NCI-H1092 treated with DMSO at 0.1 percent for 48 hours (cell line): ENCODE results near the gene IPMK.

Experiments
- DNase-seq: peaks from one replicate; lab custom pipeline; 2025; lab: John Stamatoyannopoulos, UW

IPMK gene

GRCh38 chr10:58153751-58154150 lies 113.9 kb downstream of the IPMK start:
- no peak for DNase-seq

DNA sequence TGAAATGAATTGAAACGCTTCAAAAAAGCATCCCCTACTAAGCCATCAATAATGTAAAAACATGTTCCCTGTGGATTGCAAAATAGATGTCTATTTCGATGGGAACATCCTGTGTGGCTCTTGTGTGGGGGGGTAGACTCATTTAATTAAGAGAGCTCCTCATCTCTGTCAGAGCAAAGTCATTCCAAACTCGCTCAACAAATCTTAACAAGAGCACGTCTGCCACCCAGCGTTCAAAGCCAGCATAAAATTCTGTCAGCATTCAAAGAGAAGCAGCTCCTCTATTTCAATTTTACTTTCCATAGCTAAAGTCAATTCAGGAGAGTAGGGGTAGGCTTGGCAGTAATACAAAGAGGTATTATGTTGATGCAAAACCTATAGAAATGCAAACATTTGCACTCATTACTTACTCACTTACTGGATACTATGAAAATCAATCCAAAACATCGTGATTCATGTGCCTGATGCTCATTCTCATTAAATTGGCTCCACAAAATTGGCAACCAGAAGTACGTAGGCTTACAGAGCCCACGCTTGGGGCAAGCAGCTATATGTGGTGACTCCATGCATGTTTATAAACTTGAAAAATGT lies 114.9 kb downstream of the IPMK start:
- peak; percentile 56 for DNase-seq

- no peak for DNase-seq
Observed at GRCh38 chr10:58150290-58150689, 117.4 kb downstream of the IPMK start.

- DNase-seq, result no peak
Observed at GRCh38 chr10:58143944-58144343, 123.8 kb downstream of the IPMK start.
